Stimulated activated CD8-positive, alpha-beta memory T cell treated with anti-CD3 and anti-CD28 coated beads, Interleukin-12 subunit alpha, Interleukin-12 subunit beta, amount 100 ng/mL, for 1 hour (primary cell): ENCODE results near the gene EEFSEC.

Experiments
- DNase-seq: peaks from one replicate; pipeline ENCODE4 v3.0.0-alpha.2; 2020; ENCODE audit warnings: low read depth

EEFSEC gene

DNA sequence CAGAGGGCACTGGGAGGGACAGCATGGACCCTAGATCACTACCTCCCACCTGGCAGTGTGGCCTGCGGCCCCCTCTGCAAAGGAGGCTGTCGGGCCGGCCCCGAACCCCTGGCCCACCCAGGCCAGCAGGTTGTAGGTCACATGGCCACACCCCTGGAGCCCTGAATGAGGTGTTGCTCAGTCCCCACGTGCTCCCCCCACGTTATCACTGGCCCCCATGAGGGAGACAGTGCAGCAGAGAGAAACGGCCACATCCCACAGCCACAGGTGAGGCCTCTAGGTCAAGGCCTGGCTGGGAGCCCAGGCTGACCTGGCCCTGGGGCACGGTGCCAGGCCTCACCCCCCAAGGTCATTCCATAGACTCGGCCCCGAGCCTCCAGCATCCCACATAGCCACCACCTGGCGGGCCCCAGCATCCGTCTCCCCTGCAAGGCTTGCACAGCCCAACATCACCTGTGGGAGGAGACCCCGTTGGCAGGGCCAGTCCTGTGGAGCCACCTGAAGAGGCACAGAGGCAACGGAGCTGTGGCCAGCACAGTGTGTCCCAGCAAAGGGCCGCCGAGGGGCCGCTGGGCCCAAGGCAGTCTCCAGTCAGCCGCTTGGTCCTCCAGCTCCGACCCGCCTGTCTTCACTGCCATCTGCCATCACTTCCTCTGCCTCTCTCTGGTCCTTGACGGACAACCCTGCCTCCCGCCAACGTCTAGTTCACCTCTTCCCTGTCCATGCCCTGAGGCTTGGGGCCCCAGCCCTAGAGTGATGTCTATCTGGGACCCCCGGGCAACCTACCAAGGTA lies 260.3 kb downstream of the EEFSEC start:
- DNase-seq: no peak

DNA sequence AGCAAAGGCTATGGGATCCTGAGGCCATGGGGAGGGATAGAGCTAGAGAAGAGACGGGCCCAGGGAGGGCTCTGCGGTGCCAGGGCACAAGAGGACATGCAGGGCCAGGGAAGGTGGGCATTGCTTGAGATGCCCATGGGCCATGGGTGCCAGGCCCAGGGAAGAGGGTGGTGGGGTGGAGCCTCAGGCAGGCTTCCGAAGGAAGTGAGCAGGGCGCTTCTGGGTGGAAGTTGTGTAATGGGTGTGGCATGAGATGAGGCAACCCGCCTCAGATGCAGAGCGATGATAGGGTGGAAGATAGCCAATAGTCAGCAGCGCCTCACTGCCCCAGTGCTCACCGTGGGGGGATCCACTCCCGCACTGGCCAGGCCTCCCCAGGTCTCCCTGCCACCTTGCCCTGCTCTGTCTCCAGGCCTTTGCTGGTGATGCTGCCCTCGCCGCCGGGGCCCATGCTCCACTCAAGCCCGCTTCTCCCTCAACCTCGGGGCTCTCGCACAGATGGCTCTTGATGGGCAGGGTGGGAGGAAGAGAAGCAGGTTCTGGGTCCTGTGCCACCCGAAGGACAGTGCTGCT lies 262.0 kb downstream of the EEFSEC start:
- no peak for DNase-seq

DNA sequence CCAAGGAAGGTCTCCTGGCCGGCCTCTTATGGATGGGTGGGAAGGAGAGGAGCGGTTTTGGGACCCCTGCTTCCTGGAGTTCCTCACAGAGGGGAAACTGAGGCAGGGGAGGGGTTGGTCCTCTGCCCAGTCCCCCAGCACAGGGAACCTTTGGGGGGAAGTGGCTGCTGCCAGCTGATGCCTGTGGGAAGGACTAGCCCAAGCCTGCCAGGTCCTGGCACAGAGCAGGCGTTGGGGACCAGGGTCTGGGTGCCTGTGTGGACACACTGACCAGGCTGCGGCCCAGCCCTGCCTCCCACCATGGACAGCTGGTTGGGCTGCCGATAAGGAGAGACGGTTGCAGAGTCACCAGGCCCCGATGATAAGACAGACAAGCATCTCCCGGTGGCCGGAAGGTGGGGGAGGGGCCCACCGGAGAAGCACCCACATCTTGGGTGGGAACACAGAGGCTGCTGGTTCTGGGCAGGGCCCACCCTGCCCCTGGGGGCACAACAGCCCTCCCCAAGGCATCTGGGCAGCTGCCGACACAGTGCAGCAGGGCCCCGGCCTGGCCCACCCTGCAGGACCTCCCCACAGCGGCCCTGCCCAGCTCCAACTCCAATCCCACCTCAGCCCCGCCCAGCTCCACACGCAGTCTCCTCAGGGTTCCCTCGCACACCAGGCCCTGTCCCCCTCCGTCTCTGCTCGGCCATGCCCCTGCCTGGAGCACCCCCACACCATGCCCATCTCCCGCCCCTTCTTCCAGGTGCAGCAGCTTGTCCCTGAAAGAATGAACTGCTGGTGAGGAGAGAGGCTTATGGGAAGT lies 262.7 kb downstream of the EEFSEC start:
- no peak for DNase-seq

DNA sequence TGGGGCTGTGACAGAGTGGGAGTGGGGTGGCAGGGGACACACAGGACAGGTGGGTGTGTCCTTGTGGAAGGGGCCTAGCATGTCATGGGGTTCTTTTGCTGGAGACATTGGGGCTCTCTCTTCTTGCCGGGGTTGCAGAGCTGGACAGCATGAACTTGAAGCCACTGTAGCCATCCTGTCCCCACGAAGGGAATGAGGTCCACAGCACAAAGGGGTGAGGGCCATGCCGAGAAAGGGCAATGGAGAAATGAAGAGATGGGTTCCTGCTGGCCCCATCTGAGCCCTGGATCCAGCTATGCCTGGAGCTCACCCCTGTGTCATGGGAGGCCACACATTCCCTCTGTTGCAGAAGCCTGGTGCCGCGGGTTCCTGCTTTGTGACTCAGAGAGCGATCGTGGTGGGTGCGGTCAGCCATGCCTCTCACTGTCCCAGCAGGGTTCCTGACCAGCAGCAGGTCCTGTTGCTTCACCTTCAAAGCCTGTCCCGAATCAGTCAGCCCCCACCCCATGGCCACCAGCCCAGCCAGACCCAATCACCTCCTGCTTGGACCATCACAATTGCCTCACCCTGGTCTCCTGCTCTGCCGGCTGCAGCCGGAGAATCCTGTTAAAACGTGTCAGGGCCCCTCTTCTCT lies 263.4 kb downstream of the EEFSEC start:
- no peak for DNase-seq

DNA sequence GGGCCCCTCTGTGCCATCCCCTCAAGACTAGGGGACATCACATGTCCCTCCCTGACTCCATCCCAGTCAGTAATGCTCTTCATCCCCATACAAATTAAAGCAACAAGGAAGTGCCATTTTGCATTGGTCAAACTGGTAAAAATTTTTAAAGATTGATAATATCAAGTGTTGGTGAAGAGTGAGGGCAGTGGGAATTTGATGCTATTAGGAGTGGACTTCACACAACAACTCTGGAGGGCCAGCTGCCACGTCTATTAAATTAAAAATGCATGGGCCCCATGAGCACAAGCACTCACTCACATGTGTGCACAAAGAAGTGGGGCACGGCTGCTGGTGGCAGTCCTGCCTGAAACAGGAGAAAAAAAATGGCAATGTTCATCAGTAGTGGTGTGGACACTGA lies 265.6 kb downstream of the EEFSEC start:
- no peak for DNase-seq

DNA sequence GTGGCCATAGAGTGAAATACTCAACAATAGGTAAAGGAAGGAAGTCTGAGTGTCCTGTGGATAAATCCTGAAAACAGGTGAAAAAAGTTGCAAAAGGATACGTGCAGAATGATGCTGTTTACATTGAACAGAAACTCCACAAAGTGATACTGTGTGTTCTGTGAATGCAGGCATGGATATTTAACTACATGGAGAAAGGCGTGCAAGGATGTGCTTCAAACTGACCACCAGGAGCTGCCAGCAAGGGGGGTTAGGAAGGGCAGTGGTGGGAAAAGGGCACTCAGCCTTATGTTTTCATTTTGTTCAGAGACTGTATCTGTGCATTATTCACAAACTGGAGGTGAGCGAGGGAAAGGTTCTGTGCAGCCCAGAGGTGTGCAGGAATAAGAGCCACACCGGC lies 266.0 kb downstream of the EEFSEC start:
- no peak for DNase-seq

DNA sequence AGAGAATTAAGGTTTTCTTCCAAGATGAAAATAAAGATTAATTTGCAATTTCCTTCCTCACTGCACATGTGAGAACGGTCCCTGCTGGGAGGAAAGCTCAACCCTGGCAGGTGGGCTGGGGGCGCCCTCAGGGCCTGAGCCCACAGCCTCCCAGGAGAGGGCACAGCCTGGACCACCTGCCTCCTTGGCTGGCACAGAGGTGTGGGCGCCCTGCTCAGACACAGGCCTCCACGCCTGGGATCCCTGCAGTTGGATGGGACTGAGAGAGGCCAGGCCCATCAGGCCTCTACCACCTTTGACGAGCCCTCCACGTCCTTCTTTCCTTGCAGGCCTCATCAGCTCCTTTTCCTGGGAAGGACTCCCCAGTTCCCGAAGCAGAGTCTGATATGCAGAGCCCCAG lies 267.0 kb downstream of the EEFSEC start:
- no peak for DNase-seq

DNA sequence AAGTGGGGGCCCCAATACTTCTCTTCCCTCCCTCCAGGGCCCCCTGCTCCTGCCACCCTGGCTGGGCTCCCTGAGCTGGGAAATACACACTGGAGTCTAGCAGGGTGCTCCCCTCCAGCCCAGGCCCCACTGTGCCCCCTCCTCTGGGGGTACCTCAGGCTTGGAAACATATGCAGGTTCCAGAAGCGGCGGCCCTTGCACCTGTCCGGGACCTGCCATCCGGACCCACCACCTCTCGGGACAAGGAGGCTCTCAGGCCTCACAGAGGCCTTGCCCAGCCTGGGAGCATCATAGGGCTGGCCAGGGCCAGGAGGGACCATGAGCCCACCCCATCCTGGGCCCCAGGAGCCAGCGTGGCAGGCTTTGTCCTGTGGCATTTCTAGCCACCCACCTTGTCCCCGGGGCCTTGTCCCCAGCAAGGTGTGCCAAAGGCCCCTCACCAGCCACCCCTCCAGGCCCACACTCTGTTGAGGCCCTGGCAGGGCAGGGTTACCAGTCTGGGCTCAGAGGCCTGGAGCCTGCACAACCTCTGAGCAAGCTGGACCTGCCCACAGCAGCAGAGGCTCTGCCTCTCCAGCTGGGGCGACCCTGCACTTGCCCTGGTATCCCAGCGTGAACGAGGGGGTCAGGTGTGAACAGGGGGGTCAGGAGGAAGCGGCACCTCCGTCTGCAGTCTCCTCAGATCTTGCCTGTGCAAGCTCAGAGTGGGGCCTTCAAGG lies 267.6 kb downstream of the EEFSEC start:
- no peak for DNase-seq

DNA sequence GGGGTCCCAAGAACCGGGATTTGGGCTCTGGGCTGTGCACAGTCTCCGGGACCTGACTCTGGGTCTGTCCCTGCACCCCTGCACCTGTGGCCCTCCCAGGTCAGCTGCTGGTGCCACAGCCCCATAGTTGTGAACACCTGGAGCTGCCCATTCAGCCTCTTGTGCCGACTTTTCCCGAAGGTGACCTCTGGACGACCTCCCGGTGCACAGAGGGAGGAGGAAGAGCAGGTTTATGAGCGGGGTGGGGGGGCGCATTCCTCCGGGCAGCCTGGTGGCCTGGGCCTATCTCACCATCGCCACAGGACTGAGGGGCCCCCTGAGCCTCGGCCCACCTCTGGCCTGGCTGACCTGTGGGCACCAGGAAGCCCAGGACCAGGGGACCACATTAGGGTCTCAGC lies 268.2 kb downstream of the EEFSEC start:
- no peak for DNase-seq

DNA sequence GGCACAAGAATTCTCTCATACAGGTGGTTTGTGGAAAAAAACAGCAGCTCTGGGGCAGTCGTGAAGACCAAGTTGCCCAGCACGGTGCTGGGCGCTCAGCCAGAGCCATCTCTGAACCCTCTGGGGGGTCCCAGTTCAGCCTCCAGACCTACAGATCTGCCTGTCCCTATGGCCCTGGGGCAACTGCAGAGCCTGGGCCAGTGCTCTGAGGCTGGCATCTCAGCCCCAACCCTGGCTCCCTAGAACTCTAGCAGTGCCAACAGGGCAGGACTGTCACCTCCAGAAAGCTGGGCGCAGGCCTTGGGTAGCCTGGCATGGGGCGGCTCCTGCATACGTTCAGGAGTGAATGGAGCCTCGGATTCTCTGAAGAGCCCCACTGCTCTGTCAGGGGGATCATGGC lies 268.7 kb downstream of the EEFSEC start:
- DNase-seq: no peak

DNA sequence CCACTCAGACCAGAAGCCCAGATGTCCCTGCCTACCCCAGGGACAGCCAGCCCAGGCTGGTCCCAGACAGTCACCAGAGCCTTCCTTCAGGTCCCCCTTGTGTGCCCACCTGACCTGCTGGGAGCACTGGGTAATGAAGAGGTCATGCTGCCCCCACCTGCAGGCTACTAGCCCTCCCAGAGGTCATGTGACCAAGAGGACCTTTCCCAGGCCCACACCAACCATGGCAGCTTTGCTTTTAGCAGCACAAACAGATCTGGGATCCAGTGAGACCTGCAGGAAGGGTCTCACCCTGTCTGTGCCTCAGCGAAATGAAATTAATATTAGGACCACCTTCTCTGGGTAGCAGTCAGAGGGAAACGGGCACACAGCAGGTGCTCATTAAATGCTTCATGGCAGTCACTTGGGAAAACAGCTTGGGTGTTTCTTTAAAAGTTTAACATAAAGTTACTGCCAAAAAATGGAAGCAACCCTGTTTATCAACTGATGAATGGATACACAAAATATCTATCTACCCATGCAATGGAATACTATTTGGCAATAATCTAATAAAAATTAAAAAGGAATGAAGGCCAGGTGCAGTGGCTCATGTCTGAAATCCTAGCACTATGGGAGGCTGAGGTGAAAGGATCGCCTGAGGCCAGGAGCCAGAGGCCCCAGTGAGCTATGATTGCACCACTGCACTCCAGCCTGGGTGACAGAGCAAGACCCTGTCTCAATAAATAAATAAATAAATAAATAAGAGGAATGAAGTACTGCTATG lies 269.7 kb downstream of the EEFSEC start:
- DNase-seq: no peak

DNA sequence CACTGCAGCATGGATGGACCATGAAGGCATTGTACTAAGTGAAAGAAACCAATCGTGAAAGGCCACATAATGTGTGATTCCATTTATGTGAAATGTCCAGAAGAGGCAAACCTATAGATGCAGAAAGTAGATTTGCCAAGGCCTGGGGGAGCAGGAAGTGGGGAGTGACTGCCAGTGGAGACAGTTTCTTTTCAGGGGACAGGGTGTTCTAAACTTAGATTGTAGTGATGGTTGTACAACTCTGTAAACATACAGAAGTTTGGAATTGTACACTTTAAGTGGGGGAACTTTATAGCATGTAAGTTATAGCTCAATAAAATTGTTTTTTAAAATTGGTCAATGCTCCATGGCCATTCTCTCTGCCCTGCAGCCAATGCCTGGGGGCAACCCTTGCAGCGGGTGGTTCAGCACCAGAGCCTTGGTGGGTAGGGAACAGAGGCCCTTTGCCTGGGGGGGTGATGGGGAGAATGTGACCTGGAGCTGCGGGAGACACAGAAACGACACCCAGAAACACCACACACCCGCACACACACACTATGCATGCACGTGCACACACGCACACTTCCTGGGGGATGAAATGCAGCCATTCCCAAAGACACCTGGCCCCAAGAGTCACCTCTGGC lies 270.4 kb downstream of the EEFSEC start:
- no peak for DNase-seq

DNA sequence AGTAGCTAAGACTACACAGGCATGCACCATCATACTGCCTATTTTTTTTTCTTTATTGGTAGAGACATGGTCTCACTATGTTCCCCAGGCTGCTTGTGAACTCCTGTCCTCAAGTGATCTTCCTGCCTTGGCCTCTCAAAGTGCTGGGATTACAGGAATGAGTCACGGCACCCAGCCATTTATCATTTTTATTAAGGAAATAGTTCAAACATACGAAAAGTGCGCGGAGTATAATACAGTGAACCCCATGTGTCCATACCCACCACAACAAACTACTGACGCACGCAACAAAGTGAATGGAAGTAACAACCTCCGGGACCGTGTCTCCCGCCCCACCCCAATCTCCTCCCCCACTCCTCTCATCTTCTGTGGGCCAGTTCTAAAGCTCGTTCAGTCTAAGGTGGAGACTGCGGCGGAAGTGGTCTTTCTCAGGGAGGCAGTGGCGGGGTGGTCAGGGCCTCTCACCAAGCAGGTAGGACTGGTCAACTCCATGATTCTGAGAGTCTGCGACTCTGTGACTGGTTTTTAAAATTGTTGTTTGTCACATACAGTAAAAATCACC lies 271.3 kb downstream of the EEFSEC start:
- DNase-seq: no peak

DNA sequence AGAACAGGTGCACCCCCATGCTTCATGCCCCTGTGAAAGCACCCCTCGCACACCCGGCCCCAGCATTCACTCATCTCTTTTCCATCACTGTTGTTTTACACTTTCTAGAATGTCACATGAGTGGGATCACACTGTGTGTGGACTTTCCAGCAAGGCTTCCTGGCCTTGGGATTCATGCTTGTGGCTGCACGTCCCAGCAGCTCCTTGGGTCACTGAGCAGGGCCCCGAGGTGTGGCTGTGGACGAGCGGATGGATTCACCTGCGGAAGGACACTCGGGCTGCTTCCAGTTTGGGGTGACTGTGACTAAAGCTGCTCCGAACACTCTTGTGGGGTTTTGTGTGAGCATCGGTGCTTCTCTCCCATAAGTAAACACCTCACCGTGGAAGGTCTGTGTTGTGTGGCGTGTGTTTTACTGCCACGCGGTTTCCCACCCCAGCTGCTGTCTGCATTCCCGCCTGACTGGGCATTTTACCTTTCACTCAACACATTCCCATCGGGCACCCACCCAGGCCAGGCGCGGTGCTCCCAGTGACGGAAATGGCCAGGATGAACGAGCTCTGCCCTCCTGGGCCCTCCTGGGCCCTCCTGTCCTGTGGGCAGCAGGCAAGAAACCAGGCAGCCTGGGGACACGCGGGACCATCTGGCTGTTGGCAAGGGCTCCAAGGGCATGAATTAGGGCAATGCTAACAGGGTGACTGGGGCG lies 272.0 kb downstream of the EEFSEC start:
- no peak for DNase-seq

DNA sequence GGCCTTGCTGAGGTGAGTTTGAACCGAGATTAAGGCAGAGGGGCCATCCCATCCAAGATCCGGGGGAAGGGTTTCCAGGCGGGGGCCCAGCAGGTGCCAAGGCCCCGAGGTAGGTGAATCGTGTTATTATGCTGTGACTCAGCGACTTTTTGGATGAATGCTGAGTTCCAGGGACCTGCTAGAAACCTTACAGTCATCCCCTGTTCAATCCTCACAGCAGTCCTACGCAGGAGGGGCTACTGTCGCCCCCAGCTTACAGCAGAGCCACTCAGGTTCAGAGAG lies 272.5 kb downstream of the EEFSEC start:
- DNase-seq: no peak

DNA sequence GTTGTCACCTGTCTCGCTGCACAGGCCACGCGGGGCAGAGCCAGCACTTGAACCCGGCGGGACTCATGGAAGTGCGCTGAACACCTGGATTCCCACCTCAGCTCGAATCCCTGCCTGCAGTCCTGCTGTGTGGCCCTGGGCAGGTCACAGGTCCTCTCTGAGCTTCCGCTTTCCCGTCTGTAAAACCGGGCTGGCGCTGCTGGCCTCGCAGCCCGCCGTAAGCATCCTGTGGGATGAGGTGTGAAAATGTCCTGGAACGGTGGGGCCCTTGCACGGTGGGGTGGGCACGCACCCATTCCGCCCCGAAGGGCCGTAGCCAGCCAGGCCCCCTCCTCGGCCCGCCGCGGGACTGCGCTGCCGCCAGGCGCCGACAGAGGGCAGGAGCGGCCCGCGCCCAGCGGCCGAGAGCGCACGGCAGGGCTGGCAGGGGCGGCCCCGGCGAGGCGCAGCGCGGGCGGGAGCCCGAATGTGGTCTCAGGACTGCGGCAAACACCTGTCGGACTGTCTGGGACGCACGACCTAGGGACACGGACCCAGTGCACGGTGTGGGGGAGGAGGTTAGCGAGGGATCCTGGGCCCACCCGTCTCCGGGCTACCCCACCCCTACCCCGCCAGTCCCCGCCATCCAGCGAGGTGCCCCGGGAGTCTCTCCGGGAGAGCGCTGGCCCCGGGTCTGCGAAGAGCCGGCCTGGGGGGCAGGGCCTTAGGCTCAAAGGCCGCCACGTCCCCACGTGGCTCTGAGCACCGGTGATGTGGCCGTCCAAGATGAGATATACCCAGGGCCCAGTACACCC lies 273.0 kb downstream of the EEFSEC start:
- DNase-seq: peak; percentile 18

DNA sequence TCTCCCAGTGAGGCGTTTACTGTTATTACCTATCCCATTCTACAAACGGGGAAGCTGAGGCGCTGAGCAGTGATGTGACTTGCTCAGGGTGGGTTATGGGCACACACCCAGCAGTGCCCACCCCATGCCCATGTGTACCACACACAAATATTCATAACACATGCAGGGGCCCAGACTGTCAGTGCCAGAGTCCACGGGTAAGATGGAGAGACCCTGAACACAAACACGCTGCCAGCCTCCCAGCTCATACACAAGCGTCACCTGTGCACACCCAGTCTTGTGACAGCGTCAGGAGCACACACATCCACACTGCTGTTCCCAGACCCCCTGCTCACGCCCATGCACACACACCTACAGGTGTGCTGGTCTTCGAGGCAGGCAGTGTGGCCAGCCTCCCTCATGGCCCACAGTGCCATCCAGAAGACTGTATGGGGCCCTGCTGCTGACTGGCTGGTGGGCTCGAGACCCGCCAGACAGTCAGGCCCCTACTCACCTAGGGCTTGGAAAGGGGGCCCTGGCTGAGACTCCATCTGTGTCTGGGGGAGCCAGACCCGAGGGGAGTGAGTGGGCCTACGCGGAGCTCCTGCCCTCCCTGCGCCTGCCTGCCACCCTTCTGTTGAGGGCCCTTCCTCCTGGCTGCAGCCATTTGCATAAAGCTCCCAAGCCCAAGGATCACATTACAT lies 274.0 kb downstream of the EEFSEC start:
- DNase-seq: no peak
